Mammary epithelial cell (primary cell): ENCODE results near the gene UBE2L5.
A peak's percentile ranks its signal among the peaks of the same experiment; 100 is the strongest.

Experiments used
- EZH2 ChIP-seq: IDR thresholded peaks from 2 replicates; pipeline ENCODE4 v1.6.1; 2012; ENCODE audit warnings: low read length, inconsistent platforms, borderline replicate concordance
- TF ChIP-seq, protein P1 (sequence below), 2 donors: IDR thresholded peaks in 1 of 2; conservative IDR thresholded peaks in 1 of 2; 2 replicates each; pipeline ENCODE4 v1.5.1; 2011 to 2012; ENCODE audit warnings: inconsistent platforms in 2 of 2, low read length in 2 of 2, mild to moderate bottlenecking in 2 of 2, control low read depth in 1 of 2, low read depth in 1 of 2; ENCODE audit not compliant: insufficient read depth in 1 of 2; ENCODE audit errors: extremely low read depth in 1 of 2

DNA sequence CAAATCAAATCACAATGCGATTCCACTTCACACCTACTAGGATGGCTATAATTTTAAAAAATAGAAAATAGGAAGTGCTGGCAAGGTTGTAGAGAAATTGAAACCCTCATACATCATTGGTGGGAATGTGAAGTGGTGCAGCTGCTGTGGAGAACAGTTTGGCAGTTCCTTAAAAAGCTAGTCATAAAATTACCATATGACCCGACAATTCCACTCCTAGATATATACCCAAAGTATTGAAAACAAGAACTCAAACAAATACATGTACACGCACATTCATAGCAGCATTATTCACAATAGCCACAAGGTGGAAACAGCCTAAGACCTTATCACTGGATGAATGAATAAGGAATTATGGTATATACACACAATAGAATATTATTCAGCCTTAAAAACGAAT is 31.4 kb downstream of the UBE2L5 start:
- TF ChIP-seq EZH2 = no peak
- TF ChIP-seq, protein P1, sequence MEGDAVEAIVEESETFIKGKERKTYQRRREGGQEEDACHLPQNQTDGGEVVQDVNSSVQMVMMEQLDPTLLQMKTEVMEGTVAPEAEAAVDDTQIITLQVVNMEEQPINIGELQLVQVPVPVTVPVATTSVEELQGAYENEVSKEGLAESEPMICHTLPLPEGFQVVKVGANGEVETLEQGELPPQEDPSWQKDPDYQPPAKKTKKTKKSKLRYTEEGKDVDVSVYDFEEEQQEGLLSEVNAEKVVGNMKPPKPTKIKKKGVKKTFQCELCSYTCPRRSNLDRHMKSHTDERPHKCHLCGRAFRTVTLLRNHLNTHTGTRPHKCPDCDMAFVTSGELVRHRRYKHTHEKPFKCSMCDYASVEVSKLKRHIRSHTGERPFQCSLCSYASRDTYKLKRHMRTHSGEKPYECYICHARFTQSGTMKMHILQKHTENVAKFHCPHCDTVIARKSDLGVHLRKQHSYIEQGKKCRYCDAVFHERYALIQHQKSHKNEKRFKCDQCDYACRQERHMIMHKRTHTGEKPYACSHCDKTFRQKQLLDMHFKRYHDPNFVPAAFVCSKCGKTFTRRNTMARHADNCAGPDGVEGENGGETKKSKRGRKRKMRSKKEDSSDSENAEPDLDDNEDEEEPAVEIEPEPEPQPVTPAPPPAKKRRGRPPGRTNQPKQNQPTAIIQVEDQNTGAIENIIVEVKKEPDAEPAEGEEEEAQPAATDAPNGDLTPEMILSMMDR (conservative IDR thresholded peaks at IDR 0.05 in 1 of 2, IDR thresholded peaks at IDR 0.05 in 1 of 2; ENCODE audit: extremely low read depth in 1 of 2, insufficient read depth in 1 of 2, low read depth in 1 of 2, low read length in 2 of 2) = peak; percentile 18 to 22
